HG02943 (cell line): Measurements from ENCODE around the gene USP33.
"Not testable (repeated sequence)": the region's sequence is repeated elsewhere in the genome, so short reads cannot be mapped to it uniquely, and the experiment has no call there.

Experiments
- ATAC-seq: cut with Tn5 transposase; IDR thresholded peaks from one replicate; pipeline ENCODE4 v1.9.1; 2021; ENCODE audit warnings: mild to moderate bottlenecking, low read depth, moderate library complexity; ENCODE audit not compliant: unreplicated experiment

The USP33 gene

DNA sequence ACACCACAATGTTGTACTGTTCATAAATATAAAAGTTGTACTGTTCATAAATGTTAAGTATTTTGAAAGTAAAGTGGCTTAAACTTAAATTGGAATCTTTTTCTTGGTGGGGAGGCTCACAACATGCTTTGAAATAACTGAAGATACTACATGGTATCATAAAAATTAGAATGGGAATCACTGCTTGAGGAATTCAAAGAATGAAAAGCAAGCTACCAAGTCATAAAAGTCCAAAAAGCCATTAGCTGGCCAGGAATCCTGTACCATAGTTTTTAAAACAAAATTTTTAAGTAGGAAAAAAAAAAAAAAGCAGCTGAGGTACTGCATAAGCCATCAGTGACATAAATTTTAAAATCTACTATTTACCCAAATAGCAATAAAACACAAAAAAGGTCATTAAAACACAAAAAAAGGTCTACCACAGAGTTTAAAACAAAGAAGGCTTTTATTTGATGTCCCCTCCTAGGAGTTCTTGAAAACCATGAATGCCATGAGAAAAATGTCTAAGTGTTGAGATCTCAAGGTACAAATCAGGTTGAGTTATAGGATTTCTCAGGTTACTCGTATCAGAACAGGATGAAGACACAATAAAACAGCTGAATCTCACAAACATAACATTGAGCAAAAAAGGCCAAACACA, 85.8 kb downstream of the USP33 start:
- no peak for ATAC-seq

DNA sequence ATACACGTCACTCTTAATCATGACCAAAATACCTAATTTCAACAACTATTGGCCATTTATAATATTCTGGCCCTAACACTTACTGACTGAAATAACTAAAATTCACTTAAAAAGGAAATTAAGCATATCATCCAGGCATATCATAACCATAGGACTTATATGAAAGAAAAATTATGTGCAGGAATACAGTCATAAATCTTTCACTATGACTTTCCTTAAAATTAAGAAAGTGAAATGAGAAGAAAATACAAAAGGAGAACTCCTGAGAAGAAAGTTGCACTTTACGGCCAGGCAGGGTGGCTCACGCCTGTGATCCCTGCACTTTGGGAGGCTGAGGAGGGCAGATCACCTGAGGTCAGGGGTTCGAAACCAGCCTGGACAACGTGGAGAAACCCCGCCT, 86.6 kb downstream of the USP33 start:
- no peak for ATAC-seq

DNA sequence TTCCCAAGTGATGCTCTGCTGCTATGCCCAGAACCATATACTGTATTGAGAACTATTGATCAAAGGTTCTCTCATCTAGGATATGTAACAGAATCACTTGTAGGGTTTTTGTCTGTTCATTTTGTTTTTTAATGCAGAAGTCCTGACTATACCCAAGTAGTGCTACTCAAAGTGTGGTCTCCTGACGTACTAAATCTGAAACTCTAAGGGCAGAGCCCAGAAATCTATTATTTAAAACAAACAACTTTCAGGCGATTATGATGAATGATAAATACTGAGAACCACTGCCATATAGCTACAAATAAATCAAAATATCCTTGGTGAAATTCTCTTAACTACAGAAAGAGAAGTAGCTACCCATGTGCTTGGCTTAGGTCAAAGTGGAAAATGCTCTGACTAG, 87.3 kb downstream of the USP33 start:
- ATAC-seq = no peak

DNA sequence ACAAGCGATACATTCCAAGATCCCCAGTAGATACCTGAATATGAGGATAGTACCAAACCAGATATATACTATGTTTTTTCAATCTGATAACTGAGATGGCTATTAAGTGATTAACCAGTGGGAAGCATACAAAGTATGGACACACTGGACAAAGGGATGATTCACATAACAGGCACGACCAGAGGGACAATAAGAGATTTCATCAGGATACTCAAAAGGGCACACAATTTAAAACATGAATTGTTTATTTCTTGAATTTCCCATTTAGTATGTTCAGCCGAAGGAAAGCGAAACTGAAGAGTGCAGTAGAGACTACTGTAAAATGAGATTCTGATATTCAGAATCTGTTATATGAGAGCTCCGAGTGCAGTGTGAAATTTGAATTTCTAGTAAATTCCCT, 87.8 kb downstream of the USP33 start:
- no peak for ATAC-seq

DNA sequence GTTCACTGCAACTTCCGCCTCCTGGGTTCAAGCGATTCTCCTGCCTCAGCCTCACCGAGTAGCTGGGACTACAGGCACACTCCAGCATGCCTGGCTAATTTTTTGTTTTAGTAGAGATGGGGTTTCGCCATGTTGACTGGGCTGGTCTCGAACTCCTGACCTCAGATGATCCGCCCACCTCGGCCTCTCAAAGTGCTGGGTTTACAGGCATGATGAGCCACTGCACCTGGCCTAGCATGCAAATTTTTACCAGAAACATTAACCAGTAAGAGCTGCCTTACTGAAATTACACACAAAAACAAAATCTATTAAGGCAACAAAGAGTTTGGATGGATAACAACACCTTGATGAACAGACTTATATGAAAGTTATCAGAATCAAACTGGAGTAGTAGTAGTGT, 89.3 kb downstream of the USP33 start:
- no peak for ATAC-seq

DNA sequence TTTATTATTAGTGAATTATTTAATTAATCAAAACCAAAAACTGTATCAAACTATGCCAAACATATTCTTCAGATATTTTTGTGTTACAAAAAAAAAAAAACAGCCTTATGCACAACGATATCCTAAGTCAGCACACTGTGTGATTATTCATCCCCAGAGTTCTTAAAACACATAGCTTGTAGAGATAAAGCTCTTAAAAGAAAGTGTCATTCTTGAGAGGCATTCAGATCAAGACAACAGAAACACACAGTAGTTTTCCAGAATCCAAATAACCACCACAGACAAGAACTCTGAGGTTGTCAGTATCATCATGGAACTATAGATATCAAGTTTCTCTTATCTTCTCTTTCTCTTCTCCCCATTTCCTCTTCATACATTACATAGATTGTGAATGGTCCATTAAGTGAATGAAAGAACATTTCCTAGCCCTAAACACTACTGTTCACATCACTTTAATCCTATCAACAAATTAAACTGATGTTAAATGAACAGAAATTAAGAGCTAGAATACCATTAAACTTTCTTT, 90.7 kb downstream of the USP33 start:
- ATAC-seq = no peak

DNA sequence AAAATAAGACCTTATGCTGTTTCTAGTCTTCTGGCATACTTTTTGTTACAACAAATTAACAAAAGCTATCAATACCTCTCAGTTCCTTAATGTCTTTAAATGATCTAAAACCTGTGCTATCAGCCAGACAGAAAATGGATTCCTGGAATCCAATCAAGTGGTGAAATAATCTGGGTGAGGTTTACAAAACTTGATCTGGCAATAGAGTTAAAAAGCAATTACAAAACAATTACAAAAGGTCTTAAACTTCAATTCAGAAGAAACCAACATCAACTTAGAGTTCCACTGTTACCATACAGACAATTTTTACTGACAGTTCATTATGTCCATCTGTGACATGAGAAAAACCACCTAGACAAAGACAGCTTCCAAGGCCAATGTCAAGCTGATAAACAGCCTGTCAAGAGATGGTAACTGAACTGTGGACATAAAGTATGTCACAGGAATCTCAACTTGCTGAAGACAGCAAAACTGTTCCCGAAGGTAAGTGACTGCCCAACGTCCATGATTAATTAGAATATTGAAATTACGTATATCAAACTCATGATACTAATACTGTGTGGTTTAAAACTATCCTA, 94.6 kb downstream of the USP33 start:
- ATAC-seq = no peak

DNA sequence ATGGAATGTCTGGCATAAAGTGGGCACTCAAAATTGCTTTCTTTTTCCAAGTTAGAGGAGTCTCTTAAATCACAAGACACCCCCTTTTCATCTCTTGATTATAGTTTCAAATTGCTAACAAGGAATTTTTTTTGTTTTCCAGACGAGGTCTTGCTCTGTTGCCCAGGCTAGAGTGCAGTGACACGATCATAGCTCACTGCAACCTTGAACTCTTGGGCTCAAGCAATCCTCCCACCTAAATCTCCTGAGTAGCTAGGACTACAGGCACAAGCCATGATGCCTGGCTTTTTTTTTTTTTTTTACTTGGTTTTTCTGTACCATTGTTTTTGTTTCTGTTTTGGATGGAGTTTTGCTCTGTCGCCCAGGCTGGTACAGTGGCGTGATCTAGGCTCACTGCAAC, 98.0 kb downstream of the USP33 start:
- no peak for ATAC-seq

DNA sequence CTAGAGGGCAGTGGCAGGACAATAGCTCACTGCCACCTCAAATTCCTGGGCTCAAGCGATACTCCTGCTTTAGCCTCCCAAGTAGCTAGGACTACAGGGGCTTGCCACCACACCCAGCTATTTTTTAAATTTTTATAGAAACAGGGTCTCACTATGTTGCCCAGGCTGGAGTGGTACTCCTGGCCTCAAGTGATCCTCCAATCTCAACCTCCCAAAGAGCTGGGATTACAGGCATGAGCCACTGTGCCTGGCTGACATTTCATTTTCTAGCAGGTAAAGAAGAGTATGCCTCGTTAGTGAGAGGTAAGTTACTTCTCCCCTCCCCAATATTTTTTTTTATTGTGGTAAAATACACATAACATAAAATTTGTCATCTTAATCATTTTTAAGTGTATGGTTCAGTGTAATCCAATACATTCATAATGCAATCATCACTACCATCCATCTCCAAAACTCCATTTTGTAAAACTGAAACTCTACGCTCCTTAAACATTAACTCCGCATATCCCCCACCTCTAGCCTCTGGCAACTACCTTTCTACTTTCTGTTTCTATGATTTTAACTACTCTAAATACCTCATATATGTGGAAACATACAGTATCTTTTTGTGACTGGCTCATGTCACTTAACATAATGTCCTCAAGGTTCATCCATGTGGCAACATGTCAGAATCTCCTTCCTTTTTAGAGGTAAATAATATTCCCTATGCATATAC, 99.6 kb downstream of the USP33 start:
- ATAC-seq = peak; percentile 60

DNA sequence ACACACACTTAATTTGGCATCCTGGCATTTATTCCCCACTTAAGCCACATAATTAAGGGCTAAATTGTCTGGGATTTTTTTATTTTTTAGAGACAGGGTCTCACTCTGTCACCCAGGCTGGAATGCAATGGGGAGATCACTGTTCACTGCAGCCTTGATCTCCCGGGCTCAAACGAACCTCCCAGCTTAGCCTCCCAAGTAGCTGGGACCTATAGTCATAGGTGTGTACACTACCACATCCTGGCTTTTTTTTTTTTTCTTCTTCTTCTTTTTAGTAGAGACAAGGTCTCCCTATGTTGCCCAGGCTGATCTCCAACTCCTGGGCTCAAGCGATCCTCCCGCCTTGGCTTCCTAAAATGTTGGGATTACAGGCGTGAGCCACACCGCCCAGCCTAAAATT, 101.4 kb downstream of the USP33 start:
- ATAC-seq = no peak

DNA sequence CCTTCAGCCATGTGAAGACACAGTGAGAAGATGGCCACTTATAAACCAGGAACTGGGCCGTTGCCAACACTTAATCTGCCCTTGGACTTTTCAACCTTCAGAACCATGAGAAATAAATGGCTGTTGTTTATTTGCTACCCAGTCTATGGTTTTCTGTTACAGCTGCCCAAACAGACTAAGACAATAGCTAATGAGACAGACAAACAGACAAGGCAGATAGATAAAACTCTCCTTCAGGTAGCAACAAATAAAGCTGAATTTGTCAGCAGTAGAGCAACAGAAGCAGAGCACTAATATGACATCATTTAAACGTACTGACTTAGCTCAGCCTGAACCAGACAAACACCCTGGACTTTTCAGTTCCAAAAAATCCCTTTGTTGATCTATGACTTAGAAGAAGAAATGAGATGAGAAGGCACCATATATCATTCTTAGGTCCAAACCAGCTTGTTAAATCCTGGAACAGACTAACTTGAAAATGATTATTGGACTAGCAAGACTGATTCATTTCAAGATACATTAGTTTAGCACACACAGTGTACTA, 104.1 kb downstream of the USP33 start:
- no peak for ATAC-seq

DNA sequence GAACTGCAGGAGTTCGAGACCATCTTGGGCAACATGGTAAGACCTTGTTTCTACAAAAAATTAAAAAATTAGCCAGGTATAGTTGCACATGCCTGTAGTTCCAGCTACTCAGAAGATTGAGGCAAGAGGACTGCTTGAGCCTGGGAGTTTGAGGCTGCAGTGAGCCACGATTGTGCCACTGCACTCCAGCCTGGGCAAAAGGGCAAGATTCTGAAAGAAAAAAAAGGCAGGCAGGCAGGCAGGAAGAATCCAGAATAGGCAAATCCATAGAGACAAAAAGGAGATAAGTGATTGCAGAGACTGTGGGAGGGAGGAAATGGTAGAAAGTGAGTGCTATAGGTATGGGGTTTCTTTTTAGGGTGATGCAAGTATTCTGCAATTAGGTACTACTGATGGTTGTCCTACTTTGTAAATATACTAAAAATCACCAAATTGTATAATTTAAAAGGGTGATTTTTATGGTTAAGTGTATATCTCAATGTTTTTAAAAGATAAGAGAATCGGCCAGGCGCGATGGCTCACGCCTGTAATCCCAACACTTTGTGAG, 106.6 kb downstream of the USP33 start:
- ATAC-seq = no peak

DNA sequence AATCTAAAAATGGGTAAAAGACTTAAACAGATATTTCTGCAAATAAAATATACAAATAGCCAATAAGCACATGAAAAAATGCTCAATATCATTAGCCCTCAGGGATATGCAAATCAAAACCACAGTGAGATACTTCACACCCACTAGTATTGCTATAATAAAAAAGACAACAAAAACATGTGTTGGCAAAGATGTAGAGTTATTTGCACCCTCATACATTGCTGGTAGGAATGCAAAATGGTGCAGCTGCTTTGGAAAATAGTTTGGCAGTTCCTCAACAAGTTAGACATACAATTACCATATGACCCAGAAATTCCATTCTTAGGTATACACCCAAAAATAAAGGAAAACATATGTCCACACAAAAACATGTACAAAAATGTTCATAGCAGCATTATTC, 107.4 kb downstream of the USP33 start:
- ATAC-seq = no peak

DNA sequence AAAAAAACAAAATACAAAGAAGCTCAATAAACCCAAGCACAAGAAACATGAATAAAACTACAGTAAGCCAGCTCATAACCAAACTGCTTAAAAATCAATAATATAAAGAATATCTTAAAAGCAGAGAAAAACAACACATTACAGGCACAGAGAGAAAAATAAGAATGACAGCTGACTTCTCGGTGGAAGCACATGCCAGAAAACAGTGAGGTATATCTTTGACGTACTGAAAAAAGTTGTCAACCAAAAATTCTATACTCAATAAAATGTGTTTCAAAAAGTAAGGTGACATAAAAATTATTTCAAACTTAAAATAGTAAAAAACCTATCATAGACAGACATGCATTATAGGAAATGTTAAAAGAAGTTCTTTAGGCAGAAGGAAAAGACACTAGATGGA, 110.5 kb downstream of the USP33 start:
- ATAC-seq = no peak

DNA sequence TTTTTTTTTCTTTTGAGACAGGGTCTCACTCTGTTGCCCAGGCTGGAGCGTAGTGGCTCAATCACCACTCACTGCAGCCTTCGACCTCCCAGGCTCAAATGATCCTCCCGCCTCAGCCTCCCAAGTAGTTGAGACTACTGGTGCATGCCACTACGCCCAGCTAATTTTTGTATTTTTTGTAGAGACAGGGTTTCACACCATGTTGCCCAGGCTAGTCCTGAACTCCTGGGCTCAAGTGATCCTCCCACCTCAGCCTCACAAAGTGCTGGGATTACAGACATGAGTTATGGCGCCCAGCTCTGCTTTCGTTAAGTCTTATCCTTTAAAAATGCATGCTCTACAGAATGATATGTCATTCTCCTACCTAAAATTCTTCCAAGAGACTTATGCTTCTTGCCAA, 113.4 kb downstream of the USP33 start:
- ATAC-seq = not testable (repeated sequence)
